ENCODE measurements around the gene TCF15.

Gene TCF15

GRCh38 chr20:653110-653589 is 43.0 kb upstream of the TCF15 start, which contains the start of gene SRXN1:
TSS of gene SRXN1 (minus strand) at chr20:653200. CDS start at chr20:653185, 15 bp downstream.
- TF ChIP-seq, protein P1, sequence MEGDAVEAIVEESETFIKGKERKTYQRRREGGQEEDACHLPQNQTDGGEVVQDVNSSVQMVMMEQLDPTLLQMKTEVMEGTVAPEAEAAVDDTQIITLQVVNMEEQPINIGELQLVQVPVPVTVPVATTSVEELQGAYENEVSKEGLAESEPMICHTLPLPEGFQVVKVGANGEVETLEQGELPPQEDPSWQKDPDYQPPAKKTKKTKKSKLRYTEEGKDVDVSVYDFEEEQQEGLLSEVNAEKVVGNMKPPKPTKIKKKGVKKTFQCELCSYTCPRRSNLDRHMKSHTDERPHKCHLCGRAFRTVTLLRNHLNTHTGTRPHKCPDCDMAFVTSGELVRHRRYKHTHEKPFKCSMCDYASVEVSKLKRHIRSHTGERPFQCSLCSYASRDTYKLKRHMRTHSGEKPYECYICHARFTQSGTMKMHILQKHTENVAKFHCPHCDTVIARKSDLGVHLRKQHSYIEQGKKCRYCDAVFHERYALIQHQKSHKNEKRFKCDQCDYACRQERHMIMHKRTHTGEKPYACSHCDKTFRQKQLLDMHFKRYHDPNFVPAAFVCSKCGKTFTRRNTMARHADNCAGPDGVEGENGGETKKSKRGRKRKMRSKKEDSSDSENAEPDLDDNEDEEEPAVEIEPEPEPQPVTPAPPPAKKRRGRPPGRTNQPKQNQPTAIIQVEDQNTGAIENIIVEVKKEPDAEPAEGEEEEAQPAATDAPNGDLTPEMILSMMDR (IDR thresholded peaks at IDR 0.05): peak; percentile 51; the same call in 1 of the 2 replicates

GRCh38 chr20:652615-653109 is 42.6 kb upstream of the TCF15 start:
- TF ChIP-seq, protein P1 (IDR thresholded peaks at IDR 0.05): no peak

GRCh38 chr20:651713-652614 is 41.9 kb upstream of the TCF15 start:
- TF ChIP-seq, protein P1 (IDR thresholded peaks at IDR 0.05): no peak

- TF ChIP-seq, protein P1 (IDR thresholded peaks at IDR 0.05): no peak
Measured at GRCh38 chr20:650954-651353, 40.8 kb upstream of the TCF15 start.

DNA sequence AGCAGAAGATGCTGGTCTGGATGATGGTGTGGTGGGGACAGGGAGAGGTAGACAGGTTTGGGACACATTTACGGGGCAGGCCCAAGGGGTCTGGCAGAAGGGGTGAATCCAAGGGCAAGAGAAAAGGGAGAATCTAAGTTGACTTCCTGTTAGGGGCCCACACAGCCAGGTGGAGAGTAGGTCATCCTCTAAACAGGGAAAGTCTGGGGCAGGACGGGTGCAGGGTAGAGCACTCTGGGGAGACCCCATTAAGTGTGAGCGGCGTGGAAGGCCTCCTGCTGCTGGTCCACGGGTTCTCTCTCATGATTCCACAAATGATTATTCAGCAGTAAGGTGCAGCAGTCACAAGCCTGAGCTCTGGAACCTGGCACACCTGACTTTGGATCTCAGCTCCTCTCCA is 40.2 kb upstream of the TCF15 start:
- TF ChIP-seq, protein P1 (IDR thresholded peaks at IDR 0.05): no peak

GRCh38 chr20:647479-648019 is 37.4 kb upstream of the TCF15 start:
- TF ChIP-seq, protein P1 (IDR thresholded peaks at IDR 0.05): no peak

DNA sequence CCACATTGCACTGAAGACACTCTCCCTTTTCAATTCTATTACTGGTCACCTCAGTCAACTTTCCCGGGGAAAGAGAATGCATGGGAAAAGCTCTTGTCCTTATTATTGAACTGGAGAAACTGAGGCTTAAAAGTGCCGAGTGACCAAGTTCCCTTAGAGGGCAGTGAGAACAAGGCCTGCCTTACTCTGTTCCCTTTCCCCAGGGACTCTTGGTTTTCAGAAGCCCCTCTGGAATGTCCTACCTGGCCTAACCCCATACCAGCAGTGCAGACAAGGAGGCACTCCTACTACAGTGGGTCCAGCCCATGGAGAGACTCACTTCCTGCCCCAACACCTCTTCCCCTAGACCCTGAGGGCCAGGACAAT is 36.7 kb upstream of the TCF15 start:
- TF ChIP-seq, protein P1 (IDR thresholded peaks at IDR 0.05): no peak

All from LNCAP (cell line).